ENCODE measurements around the gene PRTN3.
"Not testable (repeated sequence)": the region's sequence is repeated elsewhere in the genome, so short reads cannot be mapped to it uniquely, and the experiment has no call there.

Gene PRTN3

DNA sequence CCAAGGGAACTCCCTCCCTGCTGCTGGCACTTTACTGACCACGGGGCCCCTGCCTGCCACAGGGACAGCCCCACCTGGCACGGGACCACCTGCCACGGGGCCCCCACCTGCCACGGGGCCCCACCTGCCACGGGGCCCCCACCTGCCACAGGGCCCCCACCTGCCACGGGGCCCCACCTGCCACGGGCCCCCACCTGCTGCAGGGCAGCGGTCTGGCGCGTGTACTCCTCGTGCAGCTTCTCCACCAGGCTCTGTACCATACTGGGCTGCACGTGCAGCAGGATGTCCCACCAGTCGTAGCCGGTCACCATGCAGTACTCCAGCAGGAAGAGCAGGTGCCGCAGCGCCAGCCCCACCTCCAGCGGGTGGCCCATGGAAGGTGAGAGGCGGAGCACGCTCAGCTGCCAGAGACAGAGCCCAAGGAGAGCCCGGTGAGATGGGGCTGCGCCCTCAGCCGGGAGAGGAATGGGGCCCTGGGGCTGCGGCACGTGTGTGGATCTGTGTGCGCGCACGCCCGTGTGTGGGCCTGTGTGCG, 36.0 kb downstream of the PRTN3 start:
- no peak overlapping the region for H3K27ac ChIP-seq
- no peak for DNase-seq (ENCODE audit: low read depth, low spot score)

DNA sequence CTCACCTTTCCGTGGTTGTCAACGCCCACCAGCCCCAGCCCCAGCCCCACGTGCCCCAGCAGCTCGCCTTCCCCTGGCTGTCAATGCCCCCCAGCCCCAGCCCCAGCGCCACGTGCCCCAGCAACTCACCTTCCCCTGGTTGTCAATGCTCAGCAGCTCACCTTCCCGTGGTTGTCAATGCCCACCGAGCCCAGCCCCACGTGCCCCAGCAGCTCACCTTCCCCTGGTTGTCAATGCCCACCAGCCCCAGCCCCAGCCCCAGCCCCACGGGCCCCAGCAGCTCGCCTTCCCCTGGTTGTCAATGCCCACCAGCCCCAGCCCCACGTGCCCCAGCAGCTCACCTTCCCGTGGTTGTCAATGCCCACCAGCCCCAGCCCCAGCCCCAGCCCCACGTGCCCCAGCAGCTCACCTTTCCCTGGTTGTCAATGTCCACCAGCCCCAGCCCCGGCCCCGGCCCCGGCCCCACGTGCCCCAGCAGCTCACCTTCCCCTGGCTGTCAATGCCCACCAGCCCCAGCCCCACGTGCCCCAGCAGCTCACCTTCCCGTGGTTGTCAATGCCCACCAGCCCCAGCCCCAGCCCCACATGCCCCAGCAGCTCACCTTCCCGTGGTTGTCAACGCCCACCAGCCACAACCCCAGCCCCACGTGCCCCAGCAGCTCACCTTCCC, 37.3 kb downstream of the PRTN3 start:
- not testable (repeated sequence) for DNase-seq (ENCODE audit: low read depth, low spot score); H3K27ac ChIP-seq

DNA sequence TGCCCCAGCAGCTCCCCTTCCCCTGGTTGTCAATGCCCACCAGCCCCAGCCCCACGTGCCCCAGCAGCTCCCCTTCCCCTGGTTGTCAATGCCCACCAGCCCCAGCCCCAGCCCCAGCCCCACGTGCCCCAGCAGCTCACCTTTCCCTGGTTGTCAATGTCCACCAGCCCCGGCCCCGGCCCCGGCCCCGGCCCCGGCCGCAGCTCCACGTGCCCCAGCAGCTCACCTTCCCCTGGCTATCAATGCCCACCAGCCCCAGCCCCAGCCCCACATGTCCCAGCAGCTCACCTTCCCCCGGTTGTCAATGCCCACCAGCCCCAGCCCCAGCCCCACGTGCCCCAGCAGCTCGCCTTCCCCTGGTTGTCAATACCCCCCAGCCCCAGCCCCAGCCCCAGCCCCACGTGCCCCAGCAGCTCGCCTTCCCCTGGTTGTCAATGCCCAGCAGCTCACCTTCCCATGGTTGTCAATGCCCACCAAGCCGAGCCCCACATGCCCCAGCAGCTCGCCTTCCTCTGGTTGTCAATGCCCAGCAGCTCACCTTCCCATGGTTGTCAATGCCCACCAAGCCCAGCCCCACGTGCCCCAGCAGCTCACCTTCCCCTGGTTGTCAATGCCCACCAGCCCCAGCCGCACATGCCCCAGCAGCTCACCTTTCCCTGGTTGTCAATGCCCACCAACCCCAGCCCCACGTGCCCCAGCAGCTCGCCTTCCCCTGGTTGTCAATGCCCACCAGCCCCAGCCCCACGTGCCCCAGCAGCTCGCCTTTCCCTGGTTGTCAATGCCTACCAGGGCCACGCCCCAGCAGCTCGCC, 38.2 kb downstream of the PRTN3 start:
- not testable (repeated sequence) for DNase-seq (ENCODE audit: low read depth, low spot score); H3K27ac ChIP-seq

DNA sequence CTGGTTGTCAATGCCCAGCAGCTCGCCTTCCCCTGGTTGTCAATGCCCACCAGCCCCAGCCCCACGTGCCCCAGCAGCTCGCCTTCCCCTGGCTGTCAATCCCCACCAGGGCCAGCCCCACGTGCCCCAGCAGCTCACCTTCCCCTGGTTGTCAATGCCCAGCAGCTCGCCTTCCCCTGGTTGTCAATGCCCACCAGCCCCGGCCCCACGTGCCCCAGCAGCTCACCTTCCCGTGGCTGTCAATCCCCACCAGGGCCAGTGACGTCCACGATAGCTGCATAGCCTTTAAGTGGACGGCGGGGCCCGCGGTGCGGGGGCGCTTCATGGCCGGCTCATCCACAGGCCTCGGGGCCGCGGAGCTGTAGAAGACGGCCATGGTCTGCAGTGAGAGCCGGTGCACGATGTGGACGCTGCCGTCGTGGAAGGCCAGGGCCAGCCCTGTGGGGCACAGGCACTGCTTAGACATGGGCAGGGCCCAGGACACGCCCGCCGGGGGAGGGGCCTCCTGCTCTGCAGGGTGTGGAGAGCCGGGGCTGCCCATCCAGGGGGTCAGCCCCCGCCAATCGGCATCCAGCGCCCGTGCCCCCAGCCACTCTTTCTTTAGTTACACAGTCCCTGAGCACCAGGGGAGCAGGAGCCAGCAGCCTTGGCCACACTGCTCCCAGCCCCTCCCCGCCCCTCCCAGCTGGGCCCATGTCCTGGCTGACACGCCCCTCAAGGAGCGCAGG, 39.1 kb downstream of the PRTN3 start:
- no peak for DNase-seq (ENCODE audit: low read depth, low spot score)

DNA sequence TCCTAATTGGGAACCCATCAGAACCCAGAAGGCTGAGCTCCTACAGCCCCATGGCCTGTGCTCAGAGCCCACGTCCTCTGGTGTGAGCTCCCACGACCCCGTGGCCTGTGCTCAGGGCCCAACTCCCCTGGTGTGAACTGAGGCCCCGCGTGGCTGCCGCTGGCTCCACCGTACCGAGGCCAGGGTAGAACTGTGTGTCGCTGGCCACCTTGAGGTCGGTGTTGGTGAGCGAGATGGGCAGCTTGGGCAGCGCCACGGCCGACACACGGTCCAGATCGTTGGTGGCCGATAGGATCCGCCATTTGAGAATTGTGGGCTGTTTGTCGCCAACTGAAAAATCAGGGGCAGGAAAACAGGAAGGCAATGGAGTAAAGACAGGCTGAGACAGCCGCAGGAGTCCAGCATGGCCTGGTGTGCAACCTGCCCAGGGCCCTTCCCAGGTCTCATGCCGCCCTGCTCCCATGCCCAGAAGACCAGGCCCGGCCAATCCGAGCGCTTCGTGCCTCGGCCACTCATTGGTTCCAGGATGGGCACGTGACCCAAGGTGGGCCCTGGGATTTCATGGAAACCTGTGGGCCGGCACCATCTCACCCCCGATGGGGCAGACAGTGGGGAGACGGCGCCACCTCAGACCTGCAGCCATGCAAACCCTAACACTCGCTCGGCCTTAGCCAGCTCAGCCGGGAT, 40.7 kb downstream of the PRTN3 start:
- no peak overlapping the region for H3K27ac ChIP-seq
- DNase-seq (ENCODE audit: low read depth, low spot score), result no peak

More for the DNA sequence above, 39.1 kb downstream of the PRTN3 start:
- no peak overlapping the region for H3K27ac ChIP-seq

DNA sequence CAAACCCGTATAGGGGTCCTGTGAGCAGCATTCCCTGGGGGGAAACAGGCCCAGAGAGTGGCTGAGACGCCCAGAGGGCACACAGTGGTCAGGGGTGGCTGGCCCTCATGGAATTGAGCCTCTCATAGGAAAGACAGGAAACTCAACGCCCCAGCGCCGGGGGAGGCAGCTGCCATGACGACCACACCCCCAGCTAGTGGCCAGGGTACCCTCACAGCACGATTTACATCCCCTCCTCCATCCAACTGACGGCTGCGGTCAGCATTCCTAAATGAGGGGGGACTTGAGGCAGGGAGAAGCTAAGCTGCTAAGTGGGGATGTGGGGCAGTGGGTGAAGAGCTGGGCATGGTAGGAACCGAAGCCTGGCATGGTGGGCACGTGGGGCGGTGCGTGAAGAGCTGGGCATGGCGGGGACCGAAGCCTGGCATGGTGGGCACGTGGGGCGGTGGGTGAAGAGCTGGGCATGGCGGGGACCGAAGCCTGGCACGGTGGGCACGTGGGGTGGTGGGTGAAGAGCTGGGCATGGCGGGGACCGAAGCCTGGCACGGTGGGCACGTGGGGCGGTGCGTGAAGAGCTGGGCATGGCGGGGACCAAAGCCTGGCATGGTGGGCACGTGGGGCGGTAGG, 42.2 kb downstream of the PRTN3 start:
- no peak for DNase-seq (ENCODE audit: low read depth, low spot score)
- no peak overlapping the region for H3K27ac ChIP-seq

DNA sequence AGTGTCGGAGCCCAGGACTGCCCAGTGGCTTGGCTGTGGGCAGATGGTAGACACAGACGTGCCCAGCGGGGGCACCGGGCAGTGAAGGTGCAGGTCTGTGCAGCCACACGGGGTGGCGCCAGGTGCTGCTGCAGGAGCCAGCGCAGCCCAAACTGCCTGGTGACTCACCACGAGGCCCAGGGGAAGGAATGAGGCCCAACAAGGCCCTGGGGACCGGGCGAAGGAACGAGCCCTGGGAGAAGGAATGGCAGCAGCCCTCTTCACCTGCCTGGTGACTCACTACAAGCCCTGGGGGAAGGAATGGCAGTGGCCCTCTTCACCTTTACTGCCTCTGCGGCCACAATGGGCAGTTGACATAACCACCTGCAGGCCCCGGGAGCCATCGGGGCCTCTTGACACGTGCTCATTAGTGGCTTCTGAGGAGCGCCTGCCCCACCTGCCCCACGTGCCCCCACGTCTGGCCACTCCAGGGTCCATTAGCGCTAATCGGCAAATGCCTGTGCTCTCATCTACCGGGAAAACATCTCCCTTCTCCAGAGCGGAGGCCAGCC, 42.9 kb downstream of the PRTN3 start:
- peak; percentile 48 for DNase-seq (ENCODE audit: low read depth, low spot score)

DNA sequence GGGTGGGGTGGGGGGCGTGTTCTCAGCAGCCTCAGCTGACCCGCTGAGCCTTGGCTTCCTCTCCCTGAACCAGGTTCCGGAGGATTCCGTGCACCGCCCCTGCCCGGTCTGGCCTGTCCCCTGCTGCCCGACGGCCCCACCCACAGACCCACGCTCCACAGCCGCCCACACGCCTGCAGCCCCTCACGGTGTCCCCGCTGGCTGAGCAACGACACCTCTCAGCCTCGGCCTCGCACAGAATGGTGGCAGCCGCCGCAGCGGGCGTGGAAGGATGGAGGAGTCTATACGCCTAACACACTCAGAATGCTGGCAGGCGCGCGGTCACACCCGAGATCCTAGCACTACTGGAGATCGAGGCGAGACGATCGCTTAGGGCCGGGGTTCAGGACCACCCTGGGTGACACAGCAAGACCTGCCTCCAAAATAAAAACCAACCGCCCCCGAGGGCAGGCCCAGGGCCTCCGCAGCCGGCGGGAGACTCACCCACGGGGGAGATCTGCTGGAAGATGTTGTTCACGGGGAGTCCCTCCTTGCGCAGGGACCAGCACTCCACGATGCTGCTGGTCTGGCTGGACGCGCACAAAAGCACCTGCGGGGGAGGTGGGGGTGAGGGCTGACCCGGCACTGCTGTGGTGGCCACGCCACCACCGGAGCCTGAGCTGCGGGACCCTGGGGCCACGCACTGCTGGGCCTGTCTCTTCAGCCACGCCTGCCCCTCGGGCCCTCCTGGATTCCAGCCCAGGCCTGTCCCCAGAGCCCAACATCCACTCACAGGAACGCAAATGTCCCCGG, 43.8 kb downstream of the PRTN3 start:
- no peak overlapping the region for H3K27ac ChIP-seq
- DNase-seq (ENCODE audit: low read depth, low spot score), result no peak

More for the DNA sequence above, 42.9 kb downstream of the PRTN3 start:
- H3K27ac ChIP-seq, result no peak overlapping the region

DNA sequence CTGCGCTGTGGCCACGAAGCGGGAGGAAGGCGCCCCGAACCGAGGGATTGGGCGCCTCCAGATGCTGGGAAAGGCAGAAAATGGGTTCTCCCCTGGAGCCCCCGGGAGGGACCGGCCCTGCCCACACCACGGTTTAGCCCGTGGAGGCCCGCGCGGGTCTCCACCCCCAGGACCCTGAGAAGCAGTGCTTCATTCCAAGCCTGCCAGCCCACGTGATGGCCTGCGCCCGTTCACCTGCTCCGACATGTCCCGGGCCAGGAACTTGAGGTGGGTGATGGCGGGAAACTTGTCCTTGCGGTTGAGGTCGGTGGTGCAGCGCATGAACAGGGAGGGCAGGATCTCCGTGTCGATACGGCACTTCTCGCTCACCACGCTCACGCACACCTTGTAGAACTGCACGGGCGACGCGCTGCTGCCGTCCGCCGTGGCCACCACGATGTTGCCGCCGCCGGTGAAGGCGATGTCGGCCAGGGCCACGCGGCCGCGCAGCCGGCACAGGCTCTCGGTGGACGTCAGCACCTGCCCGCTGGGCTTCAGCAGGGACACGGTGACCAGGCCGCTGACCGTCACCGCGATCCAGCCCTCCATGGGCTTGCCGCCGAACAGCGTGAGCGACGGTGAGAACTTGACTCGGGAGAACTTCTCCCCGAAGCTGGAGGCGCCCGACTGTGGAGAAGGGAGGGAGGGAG, 44.9 kb downstream of the PRTN3 start:
- no peak overlapping the region for H3K27ac ChIP-seq
- no peak for DNase-seq (ENCODE audit: low read depth, low spot score)

DNA sequence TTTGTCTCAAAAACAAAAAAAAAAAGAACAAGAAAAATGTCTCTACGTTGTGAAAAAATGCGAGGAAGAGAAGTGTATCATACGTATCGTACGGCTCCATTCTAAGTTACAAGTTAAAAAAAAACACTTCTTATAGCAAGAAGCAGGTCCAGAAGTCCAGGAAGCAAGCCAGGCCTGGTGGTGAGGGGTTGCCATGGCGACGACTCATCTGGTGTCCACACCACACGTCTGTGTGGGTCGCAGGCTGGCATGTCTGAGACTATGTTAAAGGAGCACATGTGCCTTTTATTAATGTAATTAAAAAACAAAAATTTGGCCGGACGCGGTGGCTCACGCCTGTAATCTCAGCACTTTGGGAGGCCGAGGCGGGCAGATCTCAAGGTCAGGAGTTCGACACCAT, 46.3 kb downstream of the PRTN3 start:
- H3K27ac ChIP-seq, result no peak overlapping the region
- no peak for DNase-seq (ENCODE audit: low read depth, low spot score)

DNA sequence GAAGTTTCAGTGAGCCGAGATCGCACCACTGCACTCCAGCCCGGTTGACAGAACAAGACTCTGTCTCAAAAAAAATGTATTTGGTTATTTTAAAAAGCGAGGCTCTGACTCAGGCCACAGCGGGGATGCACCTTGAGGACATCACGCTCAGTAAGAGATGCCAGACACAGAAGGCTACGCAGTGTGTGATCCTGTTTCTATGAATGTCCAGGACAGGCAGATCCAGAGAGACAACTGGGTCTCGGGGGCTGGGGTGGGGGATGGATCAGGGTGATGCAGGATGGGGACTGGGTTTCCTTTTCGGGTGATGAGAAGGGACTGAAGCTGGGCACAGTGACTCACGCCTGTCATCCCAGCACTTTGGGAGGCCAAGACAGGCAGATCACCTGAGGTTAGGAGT, 46.8 kb downstream of the PRTN3 start:
- no peak overlapping the region for H3K27ac ChIP-seq
- DNase-seq (ENCODE audit: low read depth, low spot score), result no peak

DNA sequence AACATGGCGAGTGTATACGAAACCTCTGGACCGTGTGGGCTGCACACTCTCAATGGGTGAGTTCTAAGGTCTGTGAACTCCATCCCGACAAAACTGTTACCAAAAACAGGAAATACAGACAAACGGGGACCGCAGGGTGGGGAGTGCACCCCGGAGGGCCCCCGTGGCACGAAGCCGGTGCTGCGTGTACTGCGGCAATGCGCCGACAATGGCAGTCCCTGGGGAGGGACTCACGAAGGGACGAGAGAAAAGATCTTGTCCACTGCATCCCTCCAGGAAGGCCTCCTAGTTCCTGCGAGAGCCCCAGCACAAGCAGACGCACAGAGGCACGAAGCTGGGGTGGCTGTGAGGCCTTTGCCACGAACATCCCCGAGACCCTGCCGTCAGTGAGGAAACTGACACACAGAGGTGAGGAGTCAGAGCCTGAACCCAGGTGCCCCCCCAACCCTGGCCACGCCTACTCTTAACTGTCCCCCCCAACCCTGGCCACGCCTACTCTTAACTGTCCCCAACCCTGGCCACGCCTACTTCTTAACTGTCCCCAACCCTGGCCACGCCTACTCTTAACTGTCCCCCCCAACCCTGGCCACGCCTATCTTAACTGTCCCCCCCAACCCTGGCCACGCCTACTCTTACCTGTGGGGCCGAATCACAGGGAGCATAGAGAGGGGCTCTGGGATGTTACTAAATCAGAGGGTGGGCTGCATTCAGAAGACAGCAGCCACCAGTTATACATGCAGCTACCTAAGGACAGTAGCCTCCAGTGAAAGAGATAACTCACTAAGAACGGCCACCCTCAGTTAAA, 48.0 kb downstream of the PRTN3 start:
- DNase-seq (ENCODE audit: low read depth, low spot score), result no peak
- no peak overlapping the region for H3K27ac ChIP-seq

DNA sequence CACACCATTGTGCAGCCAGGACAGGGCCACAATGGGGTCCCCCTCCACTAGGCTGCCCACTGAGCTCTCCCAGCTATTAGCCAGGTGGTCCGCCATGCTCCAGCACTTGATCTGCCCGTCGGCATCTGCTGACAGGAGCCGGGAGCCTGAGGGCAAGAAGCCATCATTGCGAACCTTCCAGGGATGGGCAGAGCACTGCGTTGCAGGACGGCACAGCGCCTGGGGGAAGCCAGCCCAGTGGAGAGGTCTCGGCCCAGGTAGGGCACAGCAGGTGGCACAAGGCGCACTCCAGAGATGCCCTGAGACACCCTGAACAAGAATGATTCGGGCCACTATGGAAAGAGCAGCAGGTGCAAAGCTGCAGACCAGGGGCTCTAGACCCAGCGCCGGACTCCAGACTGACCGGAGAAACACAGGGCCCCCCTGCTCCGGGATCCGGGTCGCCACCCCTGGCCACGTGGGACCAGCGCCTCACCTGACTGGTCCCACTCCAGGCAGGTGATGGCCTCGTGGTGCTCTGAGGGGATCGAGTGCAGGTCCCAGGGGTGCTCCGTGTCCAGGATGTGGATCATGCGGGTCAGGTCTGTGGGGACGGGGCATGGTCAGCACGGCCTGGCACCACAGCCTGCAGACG, 49.0 kb downstream of the PRTN3 start:
- DNase-seq (ENCODE audit: low read depth, low spot score), result no peak
- H3K27ac ChIP-seq, result no peak overlapping the region

DNA sequence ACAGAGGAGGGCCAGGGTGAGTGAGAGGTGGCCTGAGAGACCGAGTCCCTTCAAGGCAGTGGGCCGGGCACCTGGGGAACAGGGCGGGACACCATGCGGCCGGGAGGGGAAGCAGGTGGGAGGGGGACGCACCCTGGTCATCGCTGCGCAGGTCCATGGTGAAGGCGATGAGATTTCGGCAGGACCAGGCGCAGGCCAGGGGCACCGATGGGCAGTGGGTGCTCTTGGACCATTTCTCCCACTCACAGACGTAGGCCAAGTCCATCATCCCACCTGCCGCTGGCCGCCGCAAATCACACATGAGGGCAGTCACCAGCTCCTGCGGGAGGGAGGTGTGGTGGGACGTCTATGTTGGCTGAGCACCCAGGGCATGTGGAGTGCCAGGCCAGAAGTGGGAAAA, 50.0 kb downstream of the PRTN3 start:
- no peak overlapping the region for H3K27ac ChIP-seq
- no peak for DNase-seq (ENCODE audit: low read depth, low spot score)

DNA sequence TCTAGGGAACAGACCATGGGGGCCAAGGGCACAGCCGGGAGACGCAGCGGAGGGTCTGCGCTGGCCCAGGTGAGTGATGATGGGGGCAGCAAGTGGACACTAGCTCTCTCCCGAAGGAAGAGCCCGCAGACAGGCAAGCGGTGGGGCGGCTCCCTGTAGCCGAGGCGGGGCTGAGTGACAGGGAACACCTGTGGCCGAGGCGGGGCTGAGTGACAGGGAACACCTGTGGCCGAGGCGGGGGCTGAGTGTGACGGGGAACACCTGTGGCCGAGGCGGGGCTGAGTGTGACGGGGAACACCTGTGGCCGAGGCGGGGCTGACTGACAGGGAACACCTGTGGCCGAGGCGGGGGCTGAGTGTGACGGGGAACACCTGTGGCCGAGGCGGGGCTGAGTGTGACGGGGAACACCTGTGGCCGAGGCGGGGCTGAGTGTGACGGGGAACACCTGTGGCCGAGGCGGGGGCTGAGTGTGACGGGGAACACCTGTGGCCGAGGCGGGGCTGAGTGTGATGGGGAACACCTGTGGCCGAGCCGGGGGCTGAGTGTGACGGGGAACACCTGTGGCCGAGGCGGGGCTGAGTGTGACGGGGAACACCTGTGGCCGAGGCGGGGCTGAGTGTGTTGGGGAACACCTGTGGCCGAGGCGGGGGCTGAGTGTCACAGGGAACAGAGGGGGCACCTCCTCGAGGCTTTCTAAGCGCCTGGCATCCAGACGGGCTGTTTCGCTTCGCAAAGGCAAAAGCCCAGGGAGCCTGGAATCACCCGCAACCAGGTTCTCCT, 50.8 kb downstream of the PRTN3 start:
- not testable (repeated sequence) for DNase-seq (ENCODE audit: low read depth, low spot score)
- peak overlapping the region; percentile 75 for H3K27ac ChIP-seq

DNA sequence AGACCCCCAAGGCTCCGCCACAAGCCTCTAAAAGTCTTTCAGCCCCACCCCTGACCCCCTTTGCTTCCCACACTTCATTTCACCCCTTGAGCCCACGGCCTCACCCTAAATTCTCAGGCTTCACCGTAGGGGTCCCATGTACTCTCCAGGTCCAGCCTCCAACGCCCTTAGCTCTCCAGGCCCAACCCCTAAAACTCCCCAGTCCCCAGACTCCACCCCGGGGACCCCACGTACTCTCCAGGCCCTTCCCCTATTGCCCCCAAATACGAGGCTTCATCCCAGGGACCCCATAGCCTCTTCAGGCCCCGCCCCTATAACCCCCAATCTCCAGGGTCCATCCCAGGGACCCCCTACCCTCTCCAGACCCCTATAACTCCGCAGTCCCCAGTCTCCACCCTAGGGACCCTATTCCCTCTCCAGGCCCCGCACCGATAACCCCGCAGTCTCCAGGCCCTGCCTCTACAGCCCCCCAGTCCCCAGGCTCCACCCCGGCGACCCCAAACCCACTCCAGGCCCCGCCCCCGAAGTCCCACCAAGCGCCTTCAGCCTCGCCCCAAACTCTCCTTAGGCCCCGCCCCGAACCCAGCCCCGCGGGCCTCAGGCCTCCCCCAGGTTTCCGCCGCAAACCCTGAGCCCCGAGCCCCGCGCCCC, 51.6 kb downstream of the PRTN3 start:
- H3K27ac ChIP-seq, result peak overlapping the region; percentile 75
- DNase-seq (ENCODE audit: low read depth, low spot score), result no peak

All from epithelial cell of prostate (primary cell).